Panc1 (cell line): Measurements from ENCODE around the gene ZACN. TPM values are rescaled to one million over a fixed set of nuclear protein-coding genes. Genes with fewer than 3 reads are reported as not detected.

Experiments used
- ATAC-seq: fragments of 200-7000 bp; cut with Tn5 transposase; 2 replicates; pipeline ENCODE4 v1.9.1; 2020; ENCODE audit warnings: mild to moderate bottlenecking, moderate library complexity
- BruUV-seq: library from RNA; stranded (reverse); fragments of 400-500 nt; replicated peaks from 2 replicates; lab custom pipeline; 2021; lab: Mats Ljungman, UMichigan
- CTCF ChIA-PET: fragments of 300-600 bp; sonication (Branson Sonifier 250); formaldehyde crosslinking; loops from one replicate; lab custom pipeline; 2022; ENCODE audit warnings: antibody characterized with exemption; lab: Charles Lee
- POLR2A ChIA-PET: fragments of 300-600 bp; sonication (Branson Sonifier 250); formaldehyde crosslinking; loops from one replicate; lab custom pipeline; 2022; ENCODE audit warnings: antibody characterized with exemption; lab: Charles Lee
- DNase-seq: peaks from one replicate; pipeline ENCODE4 v3.0.0-alpha.2; 2010; ENCODE audit warnings: low read depth, low spot score
- H3K27ac ChIP-seq: 2 replicates; pipeline ENCODE4 v1.5.1; 2011; ENCODE audit warnings: mild to moderate bottlenecking, low read length, inconsistent platforms
- H3K27me3 ChIP-seq: fragments of 200-500 bp; sonication (Bioruptor generic); 2 replicates; pipeline ENCODE4 v1.6.0; 2014; ENCODE audit warnings: low read length, inconsistent platforms; ENCODE audit not compliant: control insufficient read depth, insufficient read depth
- H3K36me3 ChIP-seq: fragments of 200-500 bp; sonication (Bioruptor generic); 2 replicates; pipeline ENCODE4 v1.5.1; 2014; ENCODE audit warnings: inconsistent platforms, mild to moderate bottlenecking, low read length, moderate library complexity; ENCODE audit not compliant: control insufficient read depth, insufficient read depth
- H3K4me1 ChIP-seq: 2 replicates; pipeline ENCODE4 v1.5.1; 2011; ENCODE audit warnings: inconsistent platforms, mild to moderate bottlenecking, low read length, moderate library complexity; ENCODE audit not compliant: control insufficient read depth, insufficient read depth
- H3K4me3 ChIP-seq, 2 experiments: 2 replicates each; pipeline ENCODE4 v1.5.1; 2011 to 2012; ENCODE audit warnings: low read depth in 2 of 2, low read length in 2 of 2, mild to moderate bottlenecking in 2 of 2, inconsistent platforms in 1 of 2, moderate library complexity in 1 of 2
- H3K9me3 ChIP-seq: fragments of 200-500 bp; sonication (Bioruptor generic); 2 replicates; pipeline ENCODE4 v1.5.1; 2014; ENCODE audit warnings: low read depth, mild to moderate bottlenecking, inconsistent platforms, low read length, moderate library complexity; ENCODE audit not compliant: control insufficient read depth, insufficient read depth
- POLR2AphosphoS5 ChIP-seq: IDR thresholded peaks from 2 replicates; pipeline ENCODE4 v1.6.1; 2012; ENCODE audit warnings: mild to moderate bottlenecking, low read depth, low read length, moderate library complexity
- SIN3A ChIP-seq: IDR thresholded peaks from 2 replicates; pipeline ENCODE4 v1.6.1; 2012; ENCODE audit warnings: low read depth, mild to moderate bottlenecking, low read length, moderate library complexity, borderline replicate concordance; ENCODE audit not compliant: insufficient read depth
- TCF7L2 ChIP-seq: IDR thresholded peaks from 2 replicates; pipeline ENCODE4 v1.6.1; 2011; ENCODE audit warnings: mild to moderate bottlenecking, low read depth, low read length, inconsistent platforms
- in situ Hi-C: cut with HindIII; loops from 2 replicates; pipeline ENCODE4 v1.10.0; 2016; ENCODE audit warnings: low sequenced_read_pairs, low pct_unique_long_range_greater_than_20kb
- intact Hi-C: fragments of 100-400 bp; cut with micrococcal nuclease; formaldehyde crosslinking; loops from one replicate; pipeline ENCODE4 v1.10.0; 2022; ENCODE audit not compliant: unreplicated experiment
- total RNA-seq: library from RNA; stranded (reverse); gene quantifications from one replicate; pipeline ENCODE4 v1.2.1, GENCODE V29; 2021; ENCODE audit not compliant: unreplicated experiment
- TF ChIP-seq, protein P1 (sequence below), 2 experiments: IDR thresholded peaks; 2 replicates each; pipeline ENCODE4 v1.6.1; 2011 to 2012; ENCODE audit warnings: low read depth in 2 of 2, control low read depth in 1 of 2, low read length in 1 of 2, mild to moderate bottlenecking in 1 of 2, moderate library complexity in 1 of 2; ENCODE audit not compliant: insufficient read depth in 1 of 2
- TF ChIP-seq, protein P2 (sequence below): fragments of 450-650 bp; IDR thresholded peaks from 2 replicates; pipeline ENCODE4 v1.5.1; 2017; ENCODE audit warnings: mild to moderate bottlenecking

ZACN gene
- total RNA-seq, 1 experiment from 2014 or later, result not detected

DNA sequence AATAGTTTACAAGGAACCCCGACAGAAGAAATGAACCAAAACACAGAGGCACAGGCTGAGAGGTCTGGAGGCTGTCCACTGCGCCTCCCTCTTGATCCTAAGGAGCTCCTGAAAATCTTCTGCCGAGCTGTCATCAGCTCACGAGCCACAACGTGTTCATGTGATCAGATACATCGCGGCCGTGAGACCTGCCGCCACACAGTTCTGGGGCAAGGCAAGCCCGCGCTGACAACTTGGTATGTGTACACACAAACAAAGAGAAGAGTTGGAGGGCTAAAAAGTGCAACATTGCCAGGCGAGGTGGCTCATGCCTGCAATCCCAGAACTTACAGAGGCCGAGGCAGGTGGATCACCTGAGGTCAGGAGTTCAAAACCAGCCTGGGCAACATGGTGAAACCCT lies 17.0 kb downstream of the ZACN start:
- peaks cover under 1% of the 10 kb centered on the region; the same call in 1 of the 2 replicates for H3K36me3 ChIP-seq
- no peaks in the 10 kb centered on the region for H3K4me1 ChIP-seq
- no peak overlapping the region for H3K4me3 ChIP-seq
- H3K27ac ChIP-seq, result no peak overlapping the region
- no TSS peak for BruUV-seq
- ATAC-seq, result no peak
- H3K9me3 ChIP-seq, result no peaks in the 10 kb centered on the region
- in situ Hi-C loops, result no loop called here
- ChIA-PET POLR2A (interaction anchor here (0.7 kb wide), 1 partner anchor 353 kb away, joined by 15 read pairs; no protein-coding TSS in a partner anchor), CTCF (no interaction called here)
- TF ChIP-seq, protein P1, sequence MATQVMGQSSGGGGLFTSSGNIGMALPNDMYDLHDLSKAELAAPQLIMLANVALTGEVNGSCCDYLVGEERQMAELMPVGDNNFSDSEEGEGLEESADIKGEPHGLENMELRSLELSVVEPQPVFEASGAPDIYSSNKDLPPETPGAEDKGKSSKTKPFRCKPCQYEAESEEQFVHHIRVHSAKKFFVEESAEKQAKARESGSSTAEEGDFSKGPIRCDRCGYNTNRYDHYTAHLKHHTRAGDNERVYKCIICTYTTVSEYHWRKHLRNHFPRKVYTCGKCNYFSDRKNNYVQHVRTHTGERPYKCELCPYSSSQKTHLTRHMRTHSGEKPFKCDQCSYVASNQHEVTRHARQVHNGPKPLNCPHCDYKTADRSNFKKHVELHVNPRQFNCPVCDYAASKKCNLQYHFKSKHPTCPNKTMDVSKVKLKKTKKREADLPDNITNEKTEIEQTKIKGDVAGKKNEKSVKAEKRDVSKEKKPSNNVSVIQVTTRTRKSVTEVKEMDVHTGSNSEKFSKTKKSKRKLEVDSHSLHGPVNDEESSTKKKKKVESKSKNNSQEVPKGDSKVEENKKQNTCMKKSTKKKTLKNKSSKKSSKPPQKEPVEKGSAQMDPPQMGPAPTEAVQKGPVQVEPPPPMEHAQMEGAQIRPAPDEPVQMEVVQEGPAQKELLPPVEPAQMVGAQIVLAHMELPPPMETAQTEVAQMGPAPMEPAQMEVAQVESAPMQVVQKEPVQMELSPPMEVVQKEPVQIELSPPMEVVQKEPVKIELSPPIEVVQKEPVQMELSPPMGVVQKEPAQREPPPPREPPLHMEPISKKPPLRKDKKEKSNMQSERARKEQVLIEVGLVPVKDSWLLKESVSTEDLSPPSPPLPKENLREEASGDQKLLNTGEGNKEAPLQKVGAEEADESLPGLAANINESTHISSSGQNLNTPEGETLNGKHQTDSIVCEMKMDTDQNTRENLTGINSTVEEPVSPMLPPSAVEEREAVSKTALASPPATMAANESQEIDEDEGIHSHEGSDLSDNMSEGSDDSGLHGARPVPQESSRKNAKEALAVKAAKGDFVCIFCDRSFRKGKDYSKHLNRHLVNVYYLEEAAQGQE (IDR thresholded peaks at IDR 0.05; ENCODE audit: insufficient read depth in 1 of 2, low read depth in 2 of 2, low read length in 1 of 2), result no peak
- no peak for TF ChIP-seq TCF7L2
- no peak for TF ChIP-seq SIN3A
- TF ChIP-seq, protein P2, sequence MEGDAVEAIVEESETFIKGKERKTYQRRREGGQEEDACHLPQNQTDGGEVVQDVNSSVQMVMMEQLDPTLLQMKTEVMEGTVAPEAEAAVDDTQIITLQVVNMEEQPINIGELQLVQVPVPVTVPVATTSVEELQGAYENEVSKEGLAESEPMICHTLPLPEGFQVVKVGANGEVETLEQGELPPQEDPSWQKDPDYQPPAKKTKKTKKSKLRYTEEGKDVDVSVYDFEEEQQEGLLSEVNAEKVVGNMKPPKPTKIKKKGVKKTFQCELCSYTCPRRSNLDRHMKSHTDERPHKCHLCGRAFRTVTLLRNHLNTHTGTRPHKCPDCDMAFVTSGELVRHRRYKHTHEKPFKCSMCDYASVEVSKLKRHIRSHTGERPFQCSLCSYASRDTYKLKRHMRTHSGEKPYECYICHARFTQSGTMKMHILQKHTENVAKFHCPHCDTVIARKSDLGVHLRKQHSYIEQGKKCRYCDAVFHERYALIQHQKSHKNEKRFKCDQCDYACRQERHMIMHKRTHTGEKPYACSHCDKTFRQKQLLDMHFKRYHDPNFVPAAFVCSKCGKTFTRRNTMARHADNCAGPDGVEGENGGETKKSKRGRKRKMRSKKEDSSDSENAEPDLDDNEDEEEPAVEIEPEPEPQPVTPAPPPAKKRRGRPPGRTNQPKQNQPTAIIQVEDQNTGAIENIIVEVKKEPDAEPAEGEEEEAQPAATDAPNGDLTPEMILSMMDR, result no peak
- no peak for TF ChIP-seq POLR2AphosphoS5
- no peak for DNase-seq
- intact Hi-C loops, result no loop called here
- H3K27me3 ChIP-seq, result no peaks in the 10 kb centered on the region

DNA sequence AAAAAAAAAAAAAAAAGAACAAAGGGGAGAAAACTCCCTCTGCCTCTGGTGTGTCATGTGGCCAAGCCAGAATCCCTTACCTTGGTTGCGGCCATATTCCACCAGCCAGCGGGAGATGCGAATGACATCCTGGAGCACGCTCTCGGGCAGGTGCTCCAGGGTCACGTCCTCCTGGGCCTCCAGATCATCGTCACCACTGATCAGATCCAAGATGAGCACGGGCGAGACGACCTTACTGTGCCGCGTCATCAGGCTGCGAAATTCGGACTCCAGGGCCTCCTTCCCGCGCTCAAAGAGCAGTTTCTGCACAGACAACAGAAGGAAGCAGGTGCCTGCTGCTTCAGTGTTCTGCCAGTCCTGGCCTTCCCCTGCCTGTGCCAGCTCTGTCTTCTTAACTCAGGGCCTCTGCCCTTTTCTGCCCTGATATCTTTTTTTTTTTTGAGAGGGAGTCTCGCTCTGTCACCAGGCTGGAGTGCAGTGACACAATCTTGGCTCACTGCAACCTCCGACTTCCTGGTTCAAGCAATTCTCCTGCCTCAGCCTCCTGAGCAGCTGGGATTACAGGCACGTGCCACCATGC lies 18.8 kb downstream of the ZACN start:
- in situ Hi-C loops, result no loop called here
- Histone ChIP-seq H3K4me1 (peaks cover 4% of the 10 kb centered on the region), H3K36me3 (peaks cover 3% of the 10 kb centered on the region; the same call in 1 of the 2 replicates), H3K27me3 (no peaks in the 10 kb centered on the region), H3K9me3 (no peaks in the 10 kb centered on the region), H3K27ac (no peak overlapping the region), H3K4me3 (no peak overlapping the region)
- CTCF ChIA-PET, result no interaction called here
- TF ChIP-seq, protein P2, result no peak
- no peak for TF ChIP-seq POLR2AphosphoS5
- no peak for TF ChIP-seq TCF7L2
- TF ChIP-seq, protein P1 (IDR thresholded peaks at IDR 0.05; ENCODE audit: insufficient read depth in 1 of 2, low read depth in 2 of 2, low read length in 1 of 2), result no peak
- no peak for TF ChIP-seq SIN3A
- no TSS peak for BruUV-seq
- DNase-seq (no peak), ATAC-seq (no peak)
- intact Hi-C loops, result no loop called here
- POLR2A ChIA-PET, result no interaction called here
